HG03457 (cell line): ENCODE data around the gene BBC3.

Source experiments
- ATAC-seq: cut with Tn5 transposase; IDR thresholded peaks from one replicate; pipeline ENCODE4 v1.9.1; 2021; ENCODE audit warnings: moderate number of reproducible peaks; ENCODE audit not compliant: unreplicated experiment

BBC3 gene

GRCh38 chr19:47197141-47197540 lies 33.9 kb downstream of the BBC3 start:
- no peak for ATAC-seq

GRCh38 chr19:47195434-47195833 lies 35.6 kb downstream of the BBC3 start:
- ATAC-seq: no peak

- ATAC-seq: no peak
Observed at GRCh38 chr19:47190167-47190727, 40.8 kb downstream of the BBC3 start.

- no peak for ATAC-seq
Observed at GRCh38 chr19:47188507-47189033, 42.4 kb downstream of the BBC3 start.

GRCh38 chr19:47187797-47188196 lies 43.2 kb downstream of the BBC3 start:
- ATAC-seq: no peak

- no peak for ATAC-seq
Observed at GRCh38 chr19:47187335-47187655, 43.7 kb downstream of the BBC3 start.

GRCh38 chr19:47186446-47187334 lies 44.3 kb downstream of the BBC3 start:
- ATAC-seq: peak; percentile 78

GRCh38 chr19:47183601-47184000 lies 47.4 kb downstream of the BBC3 start:
- no peak for ATAC-seq

- ATAC-seq: no peak
Observed at GRCh38 chr19:47179653-47180310, 51.2 kb downstream of the BBC3 start.

GRCh38 chr19:47176627-47177090 lies 54.3 kb downstream of the BBC3 start:
- no peak for ATAC-seq

GRCh38 chr19:47176071-47176626 lies 54.9 kb downstream of the BBC3 start:
- no peak for ATAC-seq

GRCh38 chr19:47172666-47173455 lies 58.1 kb downstream of the BBC3 start:
- no peak for ATAC-seq
